Measurements from ENCODE around the gene RHOA.

GRCh38 chr3:49383387-49383786, 28.4 kb downstream of the RHOA start:
- TF ChIP-seq, protein P1, sequence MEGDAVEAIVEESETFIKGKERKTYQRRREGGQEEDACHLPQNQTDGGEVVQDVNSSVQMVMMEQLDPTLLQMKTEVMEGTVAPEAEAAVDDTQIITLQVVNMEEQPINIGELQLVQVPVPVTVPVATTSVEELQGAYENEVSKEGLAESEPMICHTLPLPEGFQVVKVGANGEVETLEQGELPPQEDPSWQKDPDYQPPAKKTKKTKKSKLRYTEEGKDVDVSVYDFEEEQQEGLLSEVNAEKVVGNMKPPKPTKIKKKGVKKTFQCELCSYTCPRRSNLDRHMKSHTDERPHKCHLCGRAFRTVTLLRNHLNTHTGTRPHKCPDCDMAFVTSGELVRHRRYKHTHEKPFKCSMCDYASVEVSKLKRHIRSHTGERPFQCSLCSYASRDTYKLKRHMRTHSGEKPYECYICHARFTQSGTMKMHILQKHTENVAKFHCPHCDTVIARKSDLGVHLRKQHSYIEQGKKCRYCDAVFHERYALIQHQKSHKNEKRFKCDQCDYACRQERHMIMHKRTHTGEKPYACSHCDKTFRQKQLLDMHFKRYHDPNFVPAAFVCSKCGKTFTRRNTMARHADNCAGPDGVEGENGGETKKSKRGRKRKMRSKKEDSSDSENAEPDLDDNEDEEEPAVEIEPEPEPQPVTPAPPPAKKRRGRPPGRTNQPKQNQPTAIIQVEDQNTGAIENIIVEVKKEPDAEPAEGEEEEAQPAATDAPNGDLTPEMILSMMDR (conservative IDR thresholded peaks at IDR 0.05; ENCODE audit: low read depth, low read length), result no peak
- TF ChIP-seq POLR2A (IDR thresholded peaks at IDR 0.05; ENCODE audit: low read depth, low read length) (no peak), MXI1 (IDR thresholded peaks at IDR 0.05; ENCODE audit: borderline replicate concordance, low read depth, low read length) (no peak), RFX5 (IDR thresholded peaks at IDR 0.05; ENCODE audit: low read depth, low read length) (no peak), ELK1 (IDR thresholded peaks at IDR 0.05; ENCODE audit: borderline replicate concordance, low read depth, low read length) (no peak), RCOR1 (IDR thresholded peaks at IDR 0.05; ENCODE audit: insufficient replicate concordance, low read length) (no peak), CEBPB (IDR thresholded peaks at IDR 0.05; ENCODE audit: low read depth, low read length) (no peak), CHD1 (IDR thresholded peaks at IDR 0.05; ENCODE audit: low read depth, low read length) (no peak)
- TF ChIP-seq, protein P2, sequence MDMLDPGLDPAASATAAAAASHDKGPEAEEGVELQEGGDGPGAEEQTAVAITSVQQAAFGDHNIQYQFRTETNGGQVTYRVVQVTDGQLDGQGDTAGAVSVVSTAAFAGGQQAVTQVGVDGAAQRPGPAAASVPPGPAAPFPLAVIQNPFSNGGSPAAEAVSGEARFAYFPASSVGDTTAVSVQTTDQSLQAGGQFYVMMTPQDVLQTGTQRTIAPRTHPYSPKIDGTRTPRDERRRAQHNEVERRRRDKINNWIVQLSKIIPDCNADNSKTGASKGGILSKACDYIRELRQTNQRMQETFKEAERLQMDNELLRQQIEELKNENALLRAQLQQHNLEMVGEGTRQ (IDR thresholded peaks at IDR 0.05; ENCODE audit: low read depth, low read length), result no peak

Measured in IMR-90 (cell line).